HL-60 (cell line): ENCODE measurements around the gene FAM124A.

Source experiments
- DNase-seq, 2 experiments: peaks; one replicate each; pipeline ENCODE4 v3.0.0-alpha.2; 2010 to 2020; ENCODE audit warnings: low read depth in 1 of 2, low spot score in 1 of 2
- H3K27ac ChIP-seq: fragments of 250-450 bp; sonication (Bioruptor Pico); replicated peaks from 2 replicates; pipeline ENCODE4 v1.5.1; 2020; ENCODE audit warnings: mild to moderate bottlenecking, moderate library complexity
- H3K27me3 ChIP-seq: fragments of 250-450 bp; sonication (Bioruptor Pico); 2 replicates; pipeline ENCODE4 v1.5.1; 2021; ENCODE audit warnings: mild to moderate bottlenecking, moderate library complexity; ENCODE audit not compliant: insufficient read depth, poor library complexity, severe bottlenecking
- H3K4me3 ChIP-seq: replicated peaks from 2 replicates; pipeline ENCODE4 v1.5.1; 2011; ENCODE audit warnings: mild to moderate bottlenecking, control low read depth, low read length; ENCODE audit not compliant: insufficient read depth
- GABPA ChIP-seq: IDR thresholded peaks from 2 replicates; pipeline ENCODE4 v1.6.1; 2012; ENCODE audit warnings: low read depth
- POLR2AphosphoS5 ChIP-seq: IDR thresholded peaks from 2 replicates; pipeline ENCODE4 v1.6.1; 2012; ENCODE audit warnings: low read depth
- SPI1 ChIP-seq: IDR thresholded peaks from 2 replicates; pipeline ENCODE4 v1.6.1; 2012; ENCODE audit warnings: low read depth, mild to moderate bottlenecking, borderline replicate concordance
- TF ChIP-seq, protein P1 (sequence below): IDR thresholded peaks from one replicate; pipeline ENCODE4 v1.5.1; 2011; ENCODE audit warnings: low read length, control low read depth, inconsistent platforms; ENCODE audit not compliant: insufficient read depth
- TF ChIP-seq, protein P2 (sequence below): IDR thresholded peaks from 2 replicates; pipeline ENCODE4 v1.6.1; 2012; ENCODE audit warnings: low read depth; ENCODE audit not compliant: insufficient replicate concordance

FAM124A gene

DNA sequence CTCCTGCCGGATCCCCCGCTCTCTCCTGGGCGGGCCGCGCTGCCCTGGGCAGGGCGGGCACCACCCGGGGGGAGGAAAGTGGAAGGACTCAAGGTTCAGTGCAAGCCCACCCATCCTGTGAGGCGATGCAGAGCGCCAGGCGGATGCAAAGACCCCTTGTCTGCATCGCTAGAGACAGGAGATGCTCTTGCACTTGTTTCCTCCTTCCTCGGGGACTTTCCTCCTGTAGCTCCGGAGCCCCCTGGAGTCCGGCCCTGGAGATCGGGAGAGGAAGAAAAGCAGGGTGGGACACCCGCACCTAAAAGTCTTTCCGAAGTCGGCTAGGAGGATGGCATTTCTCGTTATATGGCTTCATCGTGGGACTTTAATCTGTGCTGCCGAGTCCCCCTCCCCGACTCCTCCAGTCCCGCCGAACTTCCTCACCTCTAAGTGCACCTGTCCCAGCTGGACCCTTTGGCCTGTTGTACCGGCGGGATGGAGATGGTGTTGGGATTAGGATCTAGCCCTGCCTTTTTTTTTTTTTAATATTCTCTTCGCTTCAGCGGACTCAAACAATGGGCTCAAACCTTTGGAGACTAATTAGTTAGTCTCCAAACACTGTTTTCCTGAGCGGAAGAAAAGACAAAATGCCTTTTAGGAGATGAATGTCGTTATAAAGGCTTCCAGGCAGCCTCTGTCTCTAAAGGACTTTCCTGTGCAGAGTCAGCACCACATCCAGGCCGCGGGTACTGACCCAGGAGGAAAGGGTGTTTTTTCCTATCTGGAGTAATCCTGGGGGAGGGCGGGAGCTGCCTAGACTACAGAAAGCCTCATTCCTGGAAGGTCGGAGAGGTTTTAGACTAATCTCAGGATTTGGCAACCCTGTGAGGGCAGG, 725 bp downstream of the FAM124A start:
- Histone ChIP-seq H3K4me3 (peak overlapping the region; percentile 57), H3K27ac (no peak overlapping the region), H3K27me3 (peaks cover 33% of the 10 kb centered on the region)
- no peak for DNase-seq
- TF ChIP-seq SPI1 (no peak), GABPA (no peak), POLR2AphosphoS5 (no peak)
- TF ChIP-seq, protein P1, sequence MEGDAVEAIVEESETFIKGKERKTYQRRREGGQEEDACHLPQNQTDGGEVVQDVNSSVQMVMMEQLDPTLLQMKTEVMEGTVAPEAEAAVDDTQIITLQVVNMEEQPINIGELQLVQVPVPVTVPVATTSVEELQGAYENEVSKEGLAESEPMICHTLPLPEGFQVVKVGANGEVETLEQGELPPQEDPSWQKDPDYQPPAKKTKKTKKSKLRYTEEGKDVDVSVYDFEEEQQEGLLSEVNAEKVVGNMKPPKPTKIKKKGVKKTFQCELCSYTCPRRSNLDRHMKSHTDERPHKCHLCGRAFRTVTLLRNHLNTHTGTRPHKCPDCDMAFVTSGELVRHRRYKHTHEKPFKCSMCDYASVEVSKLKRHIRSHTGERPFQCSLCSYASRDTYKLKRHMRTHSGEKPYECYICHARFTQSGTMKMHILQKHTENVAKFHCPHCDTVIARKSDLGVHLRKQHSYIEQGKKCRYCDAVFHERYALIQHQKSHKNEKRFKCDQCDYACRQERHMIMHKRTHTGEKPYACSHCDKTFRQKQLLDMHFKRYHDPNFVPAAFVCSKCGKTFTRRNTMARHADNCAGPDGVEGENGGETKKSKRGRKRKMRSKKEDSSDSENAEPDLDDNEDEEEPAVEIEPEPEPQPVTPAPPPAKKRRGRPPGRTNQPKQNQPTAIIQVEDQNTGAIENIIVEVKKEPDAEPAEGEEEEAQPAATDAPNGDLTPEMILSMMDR: no peak
- TF ChIP-seq, protein P2, sequence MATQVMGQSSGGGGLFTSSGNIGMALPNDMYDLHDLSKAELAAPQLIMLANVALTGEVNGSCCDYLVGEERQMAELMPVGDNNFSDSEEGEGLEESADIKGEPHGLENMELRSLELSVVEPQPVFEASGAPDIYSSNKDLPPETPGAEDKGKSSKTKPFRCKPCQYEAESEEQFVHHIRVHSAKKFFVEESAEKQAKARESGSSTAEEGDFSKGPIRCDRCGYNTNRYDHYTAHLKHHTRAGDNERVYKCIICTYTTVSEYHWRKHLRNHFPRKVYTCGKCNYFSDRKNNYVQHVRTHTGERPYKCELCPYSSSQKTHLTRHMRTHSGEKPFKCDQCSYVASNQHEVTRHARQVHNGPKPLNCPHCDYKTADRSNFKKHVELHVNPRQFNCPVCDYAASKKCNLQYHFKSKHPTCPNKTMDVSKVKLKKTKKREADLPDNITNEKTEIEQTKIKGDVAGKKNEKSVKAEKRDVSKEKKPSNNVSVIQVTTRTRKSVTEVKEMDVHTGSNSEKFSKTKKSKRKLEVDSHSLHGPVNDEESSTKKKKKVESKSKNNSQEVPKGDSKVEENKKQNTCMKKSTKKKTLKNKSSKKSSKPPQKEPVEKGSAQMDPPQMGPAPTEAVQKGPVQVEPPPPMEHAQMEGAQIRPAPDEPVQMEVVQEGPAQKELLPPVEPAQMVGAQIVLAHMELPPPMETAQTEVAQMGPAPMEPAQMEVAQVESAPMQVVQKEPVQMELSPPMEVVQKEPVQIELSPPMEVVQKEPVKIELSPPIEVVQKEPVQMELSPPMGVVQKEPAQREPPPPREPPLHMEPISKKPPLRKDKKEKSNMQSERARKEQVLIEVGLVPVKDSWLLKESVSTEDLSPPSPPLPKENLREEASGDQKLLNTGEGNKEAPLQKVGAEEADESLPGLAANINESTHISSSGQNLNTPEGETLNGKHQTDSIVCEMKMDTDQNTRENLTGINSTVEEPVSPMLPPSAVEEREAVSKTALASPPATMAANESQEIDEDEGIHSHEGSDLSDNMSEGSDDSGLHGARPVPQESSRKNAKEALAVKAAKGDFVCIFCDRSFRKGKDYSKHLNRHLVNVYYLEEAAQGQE: no peak

DNA sequence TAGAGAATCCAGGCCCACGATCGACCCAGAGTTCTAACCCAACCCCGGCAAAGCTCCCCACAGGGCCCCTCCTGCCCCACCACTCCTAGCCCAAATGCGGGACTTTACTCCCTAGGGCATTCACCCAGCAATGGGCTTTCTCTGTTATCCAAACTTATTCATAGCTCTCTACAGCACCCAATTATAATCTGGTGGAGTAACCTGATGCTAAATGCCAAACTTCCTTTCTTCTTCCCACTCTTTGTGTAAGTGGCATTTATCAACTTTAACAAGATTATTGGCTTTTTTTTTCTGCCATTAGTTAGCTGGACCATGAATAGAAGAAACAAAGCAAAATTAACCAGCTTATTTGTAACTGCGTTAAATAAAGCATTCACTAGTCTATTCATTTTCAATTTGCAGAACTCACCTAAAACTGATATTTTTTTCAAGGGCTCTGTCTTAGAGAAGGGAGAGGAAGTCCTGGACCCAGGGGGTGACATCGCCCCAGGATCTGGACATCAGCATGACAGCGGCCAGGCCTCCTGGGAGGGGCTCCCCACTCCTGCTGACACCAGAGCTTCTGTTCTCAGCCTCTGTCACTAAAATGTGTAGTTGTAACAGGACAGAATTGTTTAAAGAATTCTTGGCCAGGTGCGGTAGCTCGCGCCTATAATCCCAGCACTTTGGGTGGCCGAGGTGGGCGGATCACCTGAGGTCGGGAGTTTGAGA, 1.5 kb downstream of the FAM124A start:
- Histone ChIP-seq H3K27ac (no peak overlapping the region), H3K27me3 (peaks cover 35% of the 10 kb centered on the region), H3K4me3 (no peak overlapping the region)
- TF ChIP-seq, protein P2: no peak
- TF ChIP-seq SPI1 (no peak), POLR2AphosphoS5 (no peak)
- TF ChIP-seq, protein P1: no peak
- no peak for DNase-seq

DNA sequence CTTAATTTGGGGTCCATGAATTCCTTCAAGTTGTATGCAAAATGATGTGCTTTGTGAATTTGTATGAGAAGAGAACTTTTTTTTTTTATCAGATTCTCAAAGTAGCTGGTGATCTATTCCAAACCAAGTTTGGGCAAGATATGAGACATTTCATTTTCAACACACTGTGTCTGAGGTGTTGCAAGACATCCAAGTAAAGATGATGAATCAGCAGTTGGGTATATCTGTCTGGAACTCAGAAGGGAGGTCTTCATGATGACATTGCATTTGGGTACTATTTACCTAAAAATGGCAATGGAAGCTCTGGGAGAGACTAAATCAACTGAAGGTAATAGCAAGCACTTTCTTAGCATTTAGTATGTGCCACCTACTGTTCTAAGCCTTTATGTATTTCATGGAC, 2.8 kb downstream of the FAM124A start:
- peaks cover 40% of the 10 kb centered on the region for H3K27me3 ChIP-seq
- TF ChIP-seq SPI1: no peak
- TF ChIP-seq POLR2AphosphoS5: no peak
- TF ChIP-seq, protein P1: no peak
- TF ChIP-seq, protein P2: no peak
- TF ChIP-seq GABPA: no peak
- no peak overlapping the region for H3K4me3 ChIP-seq
- H3K27ac ChIP-seq: no peak overlapping the region
- DNase-seq: peak in 1 of 2 experiments; percentile 43
